Karpas-422 (cell line): ENCODE measurements around the gene UNC5B. TPM values are rescaled to one million over a fixed set of nuclear protein-coding genes. Genes with fewer than 3 reads are reported as not detected.

Source experiments
- DNase-seq: peaks from one replicate; pipeline ENCODE4 v3.0.0-alpha.2; 2015
- H2AFZ ChIP-seq: fragments of 200-600 bp; sonication (generic); 2 replicates; pipeline ENCODE4 v1.6.1; 2014; ENCODE audit warnings: antibody characterized with exemption, low read length, mixed read lengths
- H3K27ac ChIP-seq: fragments of 200-600 bp; sonication (generic); 2 replicates; pipeline ENCODE4 v1.5.1; 2014; ENCODE audit warnings: mild to moderate bottlenecking, low read length, moderate library complexity
- H3K27me3 ChIP-seq: fragments of 200-600 bp; sonication (generic); 2 replicates; pipeline ENCODE4 v1.6.1; 2014; ENCODE audit warnings: low read length, mixed read lengths
- H3K36me3 ChIP-seq: fragments of 200-600 bp; sonication (generic); 2 replicates; pipeline ENCODE4 v1.6.1; 2014; ENCODE audit warnings: low read length, mixed read lengths; ENCODE audit not compliant: insufficient read depth
- H3K4me1 ChIP-seq: fragments of 200-600 bp; sonication (generic); 2 replicates; pipeline ENCODE4 v1.6.1; 2014; ENCODE audit warnings: mild to moderate bottlenecking, low read length, mixed read lengths
- H3K4me2 ChIP-seq: fragments of 200-600 bp; sonication (generic); 2 replicates; pipeline ENCODE4 v1.6.1; 2014; ENCODE audit warnings: low read length, low read depth, mild to moderate bottlenecking; ENCODE audit not compliant: poor library complexity, severe bottlenecking
- H3K4me3 ChIP-seq: fragments of 200-600 bp; sonication (generic); 2 replicates; pipeline ENCODE4 v1.5.1; 2014; ENCODE audit warnings: mild to moderate bottlenecking, antibody characterized with exemption, low read length, mixed read lengths
- H3K79me2 ChIP-seq: fragments of 200-600 bp; sonication (generic); 2 replicates; pipeline ENCODE4 v1.6.1; 2014; ENCODE audit warnings: mild to moderate bottlenecking, low read length, mixed read lengths
- H3K9ac ChIP-seq: fragments of 200-600 bp; sonication (generic); 2 replicates; pipeline ENCODE4 v1.6.0; 2014; ENCODE audit warnings: low read length
- H3K9me2 ChIP-seq: fragments of 200-600 bp; sonication (generic), shearing (Covaris generic); replicated peaks from 2 replicates; pipeline ENCODE4 v1.6.0; 2014; ENCODE audit warnings: mild to moderate bottlenecking, low read length, moderate library complexity; ENCODE audit not compliant: insufficient read depth
- H3K9me3 ChIP-seq: fragments of 300-700, 200-600 bp; sonication (generic); 2 replicates; pipeline ENCODE4 v1.6.1; 2014; ENCODE audit warnings: low read length, mixed read lengths
- H4K20me1 ChIP-seq: fragments of 200-600 bp; sonication (generic); 2 replicates; pipeline ENCODE4 v1.6.1; 2014; ENCODE audit warnings: mild to moderate bottlenecking, antibody characterized with exemption, low read length, low read depth; ENCODE audit not compliant: insufficient read depth
- total RNA-seq: library from RNA; depleted of rRNA; stranded (reverse); fragments of >200 nt; shearing (Covaris generic); gene quantifications from 2 replicates; pipeline ENCODE4 v1.2.3, GENCODE V29; 2014; ENCODE audit warnings: low replicate concordance

UNC5B gene
- total RNA-seq, 1 experiment from 2014 or later: not detected

- Histone ChIP-seq H3K4me1 (peaks cover 5% of the 10 kb centered on the region), H3K9ac (no peak overlapping the region), H2AFZ (no peak overlapping the region), H3K27ac (no peak overlapping the region), H3K27me3 (no peaks in the 10 kb centered on the region), H3K4me2 (no peak overlapping the region), H4K20me1 (no peaks in the 10 kb centered on the region), H3K4me3 (no peak overlapping the region), H3K9me3 (no peaks in the 10 kb centered on the region), H3K9me2 (no peaks in the 10 kb centered on the region), H3K79me2 (no peaks in the 10 kb centered on the region), H3K36me3 (no peaks in the 10 kb centered on the region)
- DNase-seq: no peak
Observed at GRCh38 chr10:71255808-71256660, 43.7 kb downstream of the UNC5B start.

- H3K9ac ChIP-seq: no peak overlapping the region
- no peak overlapping the region for H2AFZ ChIP-seq
- no peaks in the 10 kb centered on the region for H3K9me2 ChIP-seq
- H3K4me1 ChIP-seq: peaks cover 5% of the 10 kb centered on the region
- no peak overlapping the region for H3K27ac ChIP-seq
- no peaks in the 10 kb centered on the region for H3K9me3 ChIP-seq
- no peaks in the 10 kb centered on the region for H3K27me3 ChIP-seq
- H4K20me1 ChIP-seq: no peaks in the 10 kb centered on the region
- no peak for DNase-seq
- no peaks in the 10 kb centered on the region for H3K79me2 ChIP-seq
- H3K4me3 ChIP-seq: no peak overlapping the region
- no peak overlapping the region for H3K4me2 ChIP-seq
- H3K36me3 ChIP-seq: no peaks in the 10 kb centered on the region
Observed at GRCh38 chr10:71256661-71257318, 44.4 kb downstream of the UNC5B start.

- H3K4me1 ChIP-seq: peaks cover 5% of the 10 kb centered on the region
- H4K20me1 ChIP-seq: no peaks in the 10 kb centered on the region
- H3K79me2 ChIP-seq: no peaks in the 10 kb centered on the region
- H3K9ac ChIP-seq: no peak overlapping the region
- no peaks in the 10 kb centered on the region for H3K27me3 ChIP-seq
- H3K4me3 ChIP-seq: no peak overlapping the region
- H3K27ac ChIP-seq: no peak overlapping the region
- DNase-seq: no peak
- no peak overlapping the region for H3K4me2 ChIP-seq
- H3K36me3 ChIP-seq: no peaks in the 10 kb centered on the region
- no peaks in the 10 kb centered on the region for H3K9me3 ChIP-seq
- H3K9me2 ChIP-seq: no peaks in the 10 kb centered on the region
- H2AFZ ChIP-seq: no peak overlapping the region
Observed at GRCh38 chr10:71257319-71257997, 45.1 kb downstream of the UNC5B start.

GRCh38 chr10:71258046-71258445 is 45.7 kb downstream of the UNC5B start:
- no peak overlapping the region for H3K27ac ChIP-seq
- H3K4me2 ChIP-seq: no peak overlapping the region
- no peaks in the 10 kb centered on the region for H3K36me3 ChIP-seq
- no peaks in the 10 kb centered on the region for H3K9me2 ChIP-seq
- no peak overlapping the region for H3K9ac ChIP-seq
- H2AFZ ChIP-seq: no peak overlapping the region
- H3K27me3 ChIP-seq: no peaks in the 10 kb centered on the region
- H3K79me2 ChIP-seq: no peaks in the 10 kb centered on the region
- no peaks in the 10 kb centered on the region for H4K20me1 ChIP-seq
- no peaks in the 10 kb centered on the region for H3K9me3 ChIP-seq
- H3K4me1 ChIP-seq: peaks cover 5% of the 10 kb centered on the region
- no peak overlapping the region for H3K4me3 ChIP-seq
- no peak for DNase-seq

- Histone ChIP-seq H3K4me2 (no peak overlapping the region), H3K9me2 (no peaks in the 10 kb centered on the region), H3K27me3 (no peaks in the 10 kb centered on the region), H3K79me2 (no peaks in the 10 kb centered on the region), H2AFZ (no peak overlapping the region), H3K4me3 (no peak overlapping the region), H3K27ac (no peak overlapping the region), H3K9ac (no peak overlapping the region), H3K4me1 (peaks cover 5% of the 10 kb centered on the region), H3K9me3 (no peaks in the 10 kb centered on the region), H3K36me3 (no peaks in the 10 kb centered on the region), H4K20me1 (no peaks in the 10 kb centered on the region)
- no peak for DNase-seq
Observed at GRCh38 chr10:71258446-71259145, 46.2 kb downstream of the UNC5B start.

GRCh38 chr10:71259282-71259681 is 46.9 kb downstream of the UNC5B start:
- H3K36me3 ChIP-seq: no peaks in the 10 kb centered on the region
- no peaks in the 10 kb centered on the region for H4K20me1 ChIP-seq
- H3K4me2 ChIP-seq: no peak overlapping the region
- no peaks in the 10 kb centered on the region for H3K27me3 ChIP-seq
- no peaks in the 10 kb centered on the region for H3K9me3 ChIP-seq
- H3K9ac ChIP-seq: no peak overlapping the region
- H3K4me3 ChIP-seq: no peak overlapping the region
- no peak overlapping the region for H2AFZ ChIP-seq
- no peaks in the 10 kb centered on the region for H3K79me2 ChIP-seq
- no peak for DNase-seq
- no peak overlapping the region for H3K27ac ChIP-seq
- no peaks in the 10 kb centered on the region; the same call in 1 of the 2 replicates for H3K4me1 ChIP-seq
- no peaks in the 10 kb centered on the region for H3K9me2 ChIP-seq

- H3K9me2 ChIP-seq: no peaks in the 10 kb centered on the region
Observed at GRCh38 chr10:71259815-71260501, 47.6 kb downstream of the UNC5B start.

More at GRCh38 chr10:71259815-71260501, 47.6 kb downstream of the UNC5B start:
- Histone ChIP-seq H3K9me3 (no peaks in the 10 kb centered on the region), H3K4me3 (no peak overlapping the region), H3K27me3 (no peaks in the 10 kb centered on the region), H3K4me2 (no peak overlapping the region), H3K36me3 (no peaks in the 10 kb centered on the region), H4K20me1 (no peaks in the 10 kb centered on the region), H3K9ac (no peak overlapping the region), H3K27ac (no peak overlapping the region), H3K4me1 (no peaks in the 10 kb centered on the region), H3K79me2 (no peaks in the 10 kb centered on the region), H2AFZ (no peak overlapping the region)
- no peak for DNase-seq
